Effector CD4-positive, alpha-beta T cell (primary cell): Measurements from ENCODE around the gene ZGRF1.
"Not testable (repeated sequence)": the region's sequence is repeated elsewhere in the genome, so short reads cannot be mapped to it uniquely, and the experiment has no call there.

ENCODE experiments used
- DNase-seq: peaks from one replicate; pipeline ENCODE4 v3.0.0-alpha.2; 2020

The ZGRF1 gene

GRCh38 chr4:112513971-112514646 lies 122.6 kb downstream of the ZGRF1 start:
- DNase-seq = no peak

- DNase-seq = no peak
These were observed 124.9 kb downstream of the ZGRF1 start for GRCh38 chr4:112511803-112512118.

GRCh38 chr4:112511093-112511802 lies 125.5 kb downstream of the ZGRF1 start:
- DNase-seq = no peak

- no peak for DNase-seq
These were observed 126.2 kb downstream of the ZGRF1 start for GRCh38 chr4:112510291-112511092.

GRCh38 chr4:112509243-112510141 lies 127.2 kb downstream of the ZGRF1 start:
- no peak for DNase-seq

GRCh38 chr4:112508356-112508755 lies 128.4 kb downstream of the ZGRF1 start:
- no peak for DNase-seq

GRCh38 chr4:112504807-112505206 lies 131.9 kb downstream of the ZGRF1 start:
- DNase-seq = no peak

- DNase-seq = no peak
These were observed 133.8 kb downstream of the ZGRF1 start for GRCh38 chr4:112502871-112503270.

GRCh38 chr4:112492321-112492720 lies 144.4 kb downstream of the ZGRF1 start:
- DNase-seq = no peak

- DNase-seq = not testable (repeated sequence)
These were observed 145.9 kb downstream of the ZGRF1 start for GRCh38 chr4:112490808-112491207.
